ENCODE measurements around the gene ZNF462. TPM values are rescaled to one million over a fixed set of nuclear protein-coding genes. Genes with fewer than 3 reads are reported as not detected.

Gene ZNF462
- total and polyA plus RNA-seq, 9 donors, result 5.8 to 87.6 (median 51.2) TPM

GRCh38 chr9:107008447-107008846 is 145.5 kb downstream of the ZNF462 start:
- 93 to 98% (median 93%) methylated on average over 6 of the region's 6 CpGs for WGBS, 3 donors
- DNase-seq, result no peak
- no peak overlapping the region for H3K4me3 ChIP-seq
- H3K27ac ChIP-seq, result no peak overlapping the region
- H3K4me1 ChIP-seq (ENCODE audit: insufficient read depth), result no peaks in the 10 kb centered on the region
- intact Hi-C loops (cut with DNase I), result no loop called here
- TF ChIP-seq CTCF (IDR thresholded peaks at IDR 0.05) (no peak), POLR2A (IDR thresholded peaks at IDR 0.05) (no peak), EP300 (IDR thresholded peaks at IDR 0.05) (no peak)
- H3K36me3 ChIP-seq, result no peaks in the 10 kb centered on the region
- H3K9me3 ChIP-seq, result peaks cover 0 to 5% of the 10 kb centered on the region in 2 donors
- no peaks in the 10 kb centered on the region for H3K27me3 ChIP-seq

GRCh38 chr9:107016383-107016782 is 153.4 kb downstream of the ZNF462 start:
- TF ChIP-seq CTCF (IDR thresholded peaks at IDR 0.05) (no peak), POLR2A (IDR thresholded peaks at IDR 0.05) (no peak), EP300 (IDR thresholded peaks at IDR 0.05) (no peak)
- H3K4me3 ChIP-seq, result no peak overlapping the region
- H3K27me3 ChIP-seq, result no peaks in the 10 kb centered on the region
- H3K36me3 ChIP-seq, result no peaks in the 10 kb centered on the region
- intact Hi-C loops (cut with DNase I), result loop anchor here in 1 of 4 donors (10.0 kb wide), 1 partner anchor 152 kb away; the partner anchor contains the start of gene ZNF462
- H3K4me1 ChIP-seq (ENCODE audit: insufficient read depth), result no peaks in the 10 kb centered on the region
- 74 to 82% (median 77%) methylated on average over 4 of the region's 4 CpGs for WGBS, 3 donors
- H3K9me3 ChIP-seq, result no peaks in the 10 kb centered on the region
- H3K27ac ChIP-seq, result no peak overlapping the region
- no peak for DNase-seq

GRCh38 chr9:107018861-107019545 is 156.0 kb downstream of the ZNF462 start:
- WGBS, 3 donors, result 11 to 16% (median 13%) methylated on average over 5 of the region's 5 CpGs
- intact Hi-C loops (cut with DNase I), result loop anchor here in 2 of 4 donors (2.0 to 10.0 kb wide), 2 partner anchors 28 to 154 kb away; partner anchors contain the start of gene ZNF462 (in 1 of the 2)
- Histone ChIP-seq H3K36me3 (no peaks in the 10 kb centered on the region), H3K9me3 (no peaks in the 10 kb centered on the region), H3K27me3 (no peaks in the 10 kb centered on the region), H3K4me3 (no peak overlapping the region), H3K27ac (no peak overlapping the region), H3K4me1 (ENCODE audit: insufficient read depth) (no peaks in the 10 kb centered on the region)
- TF ChIP-seq POLR2A (IDR thresholded peaks at IDR 0.05) (no peak), CTCF (IDR thresholded peaks at IDR 0.05) (no peak), EP300 (IDR thresholded peaks at IDR 0.05) (no peak)
- DNase-seq, result no peak

- no peak overlapping the region for H3K4me3 ChIP-seq
- 33 to 43% (median 39%) methylated on average over 2 of the region's 2 CpGs for WGBS, 3 donors
- no peaks in the 10 kb centered on the region for H3K27me3 ChIP-seq
- TF ChIP-seq CTCF (IDR thresholded peaks at IDR 0.05) (no peak), EP300 (IDR thresholded peaks at IDR 0.05) (no peak), POLR2A (IDR thresholded peaks at IDR 0.05) (no peak)
- H3K4me1 ChIP-seq (ENCODE audit: insufficient read depth), result no peaks in the 10 kb centered on the region
- no peak overlapping the region for H3K27ac ChIP-seq
- DNase-seq, result peak in 1 of 5 donors; percentile 21
- intact Hi-C loops (cut with DNase I), result no loop called here
- no peaks in the 10 kb centered on the region for H3K36me3 ChIP-seq
- H3K9me3 ChIP-seq, result no peaks in the 10 kb centered on the region
Measured at GRCh38 chr9:107020040-107020530, 157.1 kb downstream of the ZNF462 start.
